Liver (tissue), 9 donors: ENCODE data around the gene HSPA12A. TPM values are rescaled to one million over a fixed set of nuclear protein-coding genes. Genes with fewer than 3 reads are reported as not detected.

Experiments
- DNase-seq: peaks from one replicate; pipeline ENCODE4 v3.0.0-alpha.2; 2017; ENCODE audit warnings: low spot score
- H3K27ac ChIP-seq, 2 donors: one replicate each; pipeline ENCODE4 v1.7.0; 2013; ENCODE audit warnings: inconsistent platforms in 2 of 2, low read length in 2 of 2, control low read depth in 1 of 2, low read depth in 1 of 2, mild to moderate bottlenecking in 1 of 2
- H3K27me3 ChIP-seq, 4 donors: one replicate each; pipeline versions ENCODE4 v1.6.1 to v1.7.0; 2013; ENCODE audit warnings: low read length in 3 of 4, inconsistent platforms in 1 of 4, mild to moderate bottlenecking in 1 of 4, moderate library complexity in 1 of 4; ENCODE audit not compliant: control insufficient read depth in 4 of 4, insufficient read depth in 4 of 4
- H3K36me3 ChIP-seq, 4 donors: one replicate each; pipeline versions ENCODE4 v1.6.1 to v1.7.0; 2013; ENCODE audit warnings: low read length in 3 of 4, mild to moderate bottlenecking in 3 of 4, low read depth in 1 of 4, moderate library complexity in 1 of 4; ENCODE audit not compliant: control insufficient read depth in 4 of 4, insufficient read depth in 3 of 4
- H3K4me1 ChIP-seq, 4 donors: one replicate each; pipeline versions ENCODE4 v1.6.1 to v1.7.0; 2013; ENCODE audit warnings: low read length in 3 of 4, mild to moderate bottlenecking in 3 of 4, moderate library complexity in 1 of 4; ENCODE audit not compliant: control insufficient read depth in 4 of 4, insufficient read depth in 4 of 4
- H3K4me3 ChIP-seq, 3 donors: one replicate each; pipeline versions ENCODE4 v1.6.1 to v1.7.0; 2013; ENCODE audit warnings: low read length in 3 of 3, control low read depth in 1 of 3, low read depth in 1 of 3, mild to moderate bottlenecking in 1 of 3
- H3K9ac ChIP-seq, 2 donors: one replicate each; pipeline ENCODE4 v1.7.0; 2013; ENCODE audit warnings: low read length in 2 of 2, mild to moderate bottlenecking in 2 of 2, moderate library complexity in 2 of 2, control low read depth in 1 of 2, low read depth in 1 of 2
- H3K9me3 ChIP-seq, 4 donors: one replicate each; pipeline versions ENCODE4 v1.6.1 to v1.7.0; 2013; ENCODE audit warnings: low read length in 3 of 4; ENCODE audit not compliant: control insufficient read depth in 4 of 4
- EGR1 ChIP-seq, 2 donors: IDR thresholded peaks; 2 replicates each; pipeline ENCODE4 v1.6.1; 2016 to 2018; ENCODE audit warnings: antibody characterized with exemption in 2 of 2, low read depth in 2 of 2
- FOXA1 ChIP-seq: IDR thresholded peaks from 2 replicates; pipeline ENCODE4 v1.6.1; 2016; ENCODE audit warnings: antibody characterized with exemption
- FOXA2 ChIP-seq: IDR thresholded peaks from 2 replicates; pipeline ENCODE4 v1.6.1; 2016; ENCODE audit warnings: antibody characterized with exemption
- GABPA ChIP-seq, 2 donors: IDR thresholded peaks in 1 of 2; conservative IDR thresholded peaks in 1 of 2; 2 replicates each; pipeline ENCODE4 v1.6.1; 2016; ENCODE audit warnings: antibody characterized with exemption in 2 of 2, mild to moderate bottlenecking in 1 of 2, moderate library complexity in 1 of 2
- HNF4A ChIP-seq, 2 donors: conservative IDR thresholded peaks; 2 replicates each; pipeline ENCODE4 v1.6.1; 2016; ENCODE audit warnings: antibody characterized with exemption in 2 of 2, mild to moderate bottlenecking in 2 of 2
- HNF4G ChIP-seq: IDR thresholded peaks from 2 replicates; pipeline ENCODE4 v1.6.1; 2016; ENCODE audit warnings: antibody characterized with exemption
- JUND ChIP-seq, 2 donors: IDR thresholded peaks; 2 replicates each; pipeline ENCODE4 v1.6.1; 2016; ENCODE audit warnings: antibody characterized with exemption in 2 of 2
- NR2F2 ChIP-seq: IDR thresholded peaks from 2 replicates; pipeline ENCODE4 v1.6.1; 2016; ENCODE audit warnings: antibody characterized with exemption
- RAD21 ChIP-seq, 2 donors: IDR thresholded peaks; 2 replicates each; pipeline ENCODE4 v1.6.1; 2016; ENCODE audit warnings: antibody characterized with exemption in 2 of 2, mild to moderate bottlenecking in 2 of 2
- RXRA ChIP-seq, 2 donors: IDR thresholded peaks; 2 replicates each; pipeline ENCODE4 v1.6.1; 2017 to 2018; ENCODE audit warnings: antibody characterized with exemption in 2 of 2, mild to moderate bottlenecking in 1 of 2
- SP1 ChIP-seq: IDR thresholded peaks from 2 replicates; pipeline ENCODE4 v1.6.1; 2018; ENCODE audit warnings: antibody characterized with exemption, mild to moderate bottlenecking
- TAF1 ChIP-seq: conservative IDR thresholded peaks from 2 replicates; pipeline ENCODE4 v1.6.1; 2016; ENCODE audit warnings: antibody characterized with exemption, mild to moderate bottlenecking
- YY1 ChIP-seq: IDR thresholded peaks from 2 replicates; pipeline ENCODE4 v1.6.1; 2016; ENCODE audit warnings: antibody characterized with exemption, mild to moderate bottlenecking
- WGBS: extraction: QIAGEN DNeasy Blood & Tissue Kit; methylation state at CpG from one replicate; pipeline ENCODE4 v1.1.7; 2013; 5-methylcytosine and 5-hydroxymethylcytosine counted together
- polyA plus RNA-seq, 2 donors: library from polyadenylated mRNA; stranded (reverse) in 1 of 2; unstranded in 1 of 2; fragments of 200-250 nt in 1 of 2; fragments of >200 nt in 1 of 2; fragmentation: Nextera tagmentation in 1 of 2; extraction: Ambion mirVana in 1 of 2; gene quantifications; one replicate each; pipeline versions ENCODE4 v1.2.1 to v1.2.3, GENCODE V29; 2013 to 2015
- total RNA-seq, 2 donors: library from RNA; depleted of rRNA; stranded (reverse); fragments of >200 nt; gene quantifications; one replicate each; pipeline ENCODE4 v1.2.3, GENCODE V29; 2014
- TF ChIP-seq, protein P1 (sequence below): fragments of 150-350 bp; IDR thresholded peaks from 2 replicates; pipeline ENCODE4 v1.5.1; 2017; ENCODE audit warnings: improper control_type of control experiment, low read depth, low read length; ENCODE audit not compliant: missing input control
- TF ChIP-seq, protein P2 (sequence below): IDR thresholded peaks from 2 replicates; pipeline ENCODE4 v1.6.1; 2016; ENCODE audit warnings: antibody characterized with exemption, mild to moderate bottlenecking
- TF ChIP-seq, protein P3 (sequence below): IDR thresholded peaks from 2 replicates; pipeline ENCODE4 v1.6.1; 2016; ENCODE audit warnings: antibody characterized with exemption
- TF ChIP-seq, protein P4 (sequence below): IDR thresholded peaks from 2 replicates; pipeline ENCODE4 v1.6.1; 2016; ENCODE audit warnings: antibody characterized with exemption
- TF ChIP-seq, protein P5 (sequence below): IDR thresholded peaks from 2 replicates; pipeline ENCODE4 v1.6.1; 2016; ENCODE audit warnings: antibody characterized with exemption
- donor health status: healthy.
- donor health status: healthy.
- donor health status: healthy.
- donor health status: healthy.
- donor health status: healthy.

Gene HSPA12A
- total and polyA plus RNA-seq, 4 donors: 1.3 to 4.5 (median 1.6) TPM

DNA sequence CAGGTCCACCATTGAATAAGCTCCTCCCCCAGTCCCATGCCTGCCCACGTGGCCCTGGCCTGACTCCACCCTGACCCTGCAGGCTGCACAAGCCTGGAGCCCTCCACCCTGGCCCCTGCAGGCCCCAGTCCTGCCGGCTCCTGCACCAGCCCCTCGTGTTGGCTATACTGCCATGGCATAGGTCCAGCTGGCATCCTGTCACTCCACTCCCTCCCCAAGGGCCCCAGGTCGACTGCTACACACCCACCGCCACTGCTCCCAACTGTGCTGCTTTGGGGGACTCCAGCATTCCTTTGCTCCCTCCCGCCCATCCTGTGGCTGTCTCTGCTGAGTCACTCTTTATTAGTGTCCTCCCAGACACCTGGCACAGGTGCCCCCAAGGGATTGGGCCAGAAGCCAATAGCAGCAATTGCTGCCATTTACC is 32.4 kb upstream of the HSPA12A start:
- H3K36me3 ChIP-seq: no peaks in the 10 kb centered on the region
- no peaks in the 10 kb centered on the region for H3K27me3 ChIP-seq
- TF ChIP-seq YY1 (no peak), GABPA (IDR thresholded peaks at IDR 0.05 in 1 of 2, conservative IDR thresholded peaks at IDR 0.05 in 1 of 2) (no peak), FOXA1 (no peak), RXRA (IDR thresholded peaks at IDR 0.05) (no peak), SP1 (no peak), RAD21 (IDR thresholded peaks at IDR 0.05) (no peak), EGR1 (IDR thresholded peaks at IDR 0.05; ENCODE audit: low read depth in 2 of 2) (no peak), TAF1 (no peak), JUND (IDR thresholded peaks at IDR 0.05) (no peak), HNF4G (no peak)
- TF ChIP-seq, protein P1, sequence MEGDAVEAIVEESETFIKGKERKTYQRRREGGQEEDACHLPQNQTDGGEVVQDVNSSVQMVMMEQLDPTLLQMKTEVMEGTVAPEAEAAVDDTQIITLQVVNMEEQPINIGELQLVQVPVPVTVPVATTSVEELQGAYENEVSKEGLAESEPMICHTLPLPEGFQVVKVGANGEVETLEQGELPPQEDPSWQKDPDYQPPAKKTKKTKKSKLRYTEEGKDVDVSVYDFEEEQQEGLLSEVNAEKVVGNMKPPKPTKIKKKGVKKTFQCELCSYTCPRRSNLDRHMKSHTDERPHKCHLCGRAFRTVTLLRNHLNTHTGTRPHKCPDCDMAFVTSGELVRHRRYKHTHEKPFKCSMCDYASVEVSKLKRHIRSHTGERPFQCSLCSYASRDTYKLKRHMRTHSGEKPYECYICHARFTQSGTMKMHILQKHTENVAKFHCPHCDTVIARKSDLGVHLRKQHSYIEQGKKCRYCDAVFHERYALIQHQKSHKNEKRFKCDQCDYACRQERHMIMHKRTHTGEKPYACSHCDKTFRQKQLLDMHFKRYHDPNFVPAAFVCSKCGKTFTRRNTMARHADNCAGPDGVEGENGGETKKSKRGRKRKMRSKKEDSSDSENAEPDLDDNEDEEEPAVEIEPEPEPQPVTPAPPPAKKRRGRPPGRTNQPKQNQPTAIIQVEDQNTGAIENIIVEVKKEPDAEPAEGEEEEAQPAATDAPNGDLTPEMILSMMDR: no peak
- TF ChIP-seq, protein P2, sequence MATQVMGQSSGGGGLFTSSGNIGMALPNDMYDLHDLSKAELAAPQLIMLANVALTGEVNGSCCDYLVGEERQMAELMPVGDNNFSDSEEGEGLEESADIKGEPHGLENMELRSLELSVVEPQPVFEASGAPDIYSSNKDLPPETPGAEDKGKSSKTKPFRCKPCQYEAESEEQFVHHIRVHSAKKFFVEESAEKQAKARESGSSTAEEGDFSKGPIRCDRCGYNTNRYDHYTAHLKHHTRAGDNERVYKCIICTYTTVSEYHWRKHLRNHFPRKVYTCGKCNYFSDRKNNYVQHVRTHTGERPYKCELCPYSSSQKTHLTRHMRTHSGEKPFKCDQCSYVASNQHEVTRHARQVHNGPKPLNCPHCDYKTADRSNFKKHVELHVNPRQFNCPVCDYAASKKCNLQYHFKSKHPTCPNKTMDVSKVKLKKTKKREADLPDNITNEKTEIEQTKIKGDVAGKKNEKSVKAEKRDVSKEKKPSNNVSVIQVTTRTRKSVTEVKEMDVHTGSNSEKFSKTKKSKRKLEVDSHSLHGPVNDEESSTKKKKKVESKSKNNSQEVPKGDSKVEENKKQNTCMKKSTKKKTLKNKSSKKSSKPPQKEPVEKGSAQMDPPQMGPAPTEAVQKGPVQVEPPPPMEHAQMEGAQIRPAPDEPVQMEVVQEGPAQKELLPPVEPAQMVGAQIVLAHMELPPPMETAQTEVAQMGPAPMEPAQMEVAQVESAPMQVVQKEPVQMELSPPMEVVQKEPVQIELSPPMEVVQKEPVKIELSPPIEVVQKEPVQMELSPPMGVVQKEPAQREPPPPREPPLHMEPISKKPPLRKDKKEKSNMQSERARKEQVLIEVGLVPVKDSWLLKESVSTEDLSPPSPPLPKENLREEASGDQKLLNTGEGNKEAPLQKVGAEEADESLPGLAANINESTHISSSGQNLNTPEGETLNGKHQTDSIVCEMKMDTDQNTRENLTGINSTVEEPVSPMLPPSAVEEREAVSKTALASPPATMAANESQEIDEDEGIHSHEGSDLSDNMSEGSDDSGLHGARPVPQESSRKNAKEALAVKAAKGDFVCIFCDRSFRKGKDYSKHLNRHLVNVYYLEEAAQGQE: no peak
- TF ChIP-seq, protein P3, sequence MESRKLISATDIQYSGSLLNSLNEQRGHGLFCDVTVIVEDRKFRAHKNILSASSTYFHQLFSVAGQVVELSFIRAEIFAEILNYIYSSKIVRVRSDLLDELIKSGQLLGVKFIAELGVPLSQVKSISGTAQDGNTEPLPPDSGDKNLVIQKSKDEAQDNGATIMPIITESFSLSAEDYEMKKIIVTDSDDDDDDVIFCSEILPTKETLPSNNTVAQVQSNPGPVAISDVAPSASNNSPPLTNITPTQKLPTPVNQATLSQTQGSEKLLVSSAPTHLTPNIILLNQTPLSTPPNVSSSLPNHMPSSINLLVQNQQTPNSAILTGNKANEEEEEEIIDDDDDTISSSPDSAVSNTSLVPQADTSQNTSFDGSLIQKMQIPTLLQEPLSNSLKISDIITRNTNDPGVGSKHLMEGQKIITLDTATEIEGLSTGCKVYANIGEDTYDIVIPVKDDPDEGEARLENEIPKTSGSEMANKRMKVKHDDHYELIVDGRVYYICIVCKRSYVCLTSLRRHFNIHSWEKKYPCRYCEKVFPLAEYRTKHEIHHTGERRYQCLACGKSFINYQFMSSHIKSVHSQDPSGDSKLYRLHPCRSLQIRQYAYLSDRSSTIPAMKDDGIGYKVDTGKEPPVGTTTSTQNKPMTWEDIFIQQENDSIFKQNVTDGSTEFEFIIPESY: no peak
- no peaks in the 10 kb centered on the region for H3K9me3 ChIP-seq
- no peak overlapping the region for H3K4me3 ChIP-seq
- DNase-seq: no peak
- H3K4me1 ChIP-seq: no peaks in the 10 kb centered on the region
- WGBS: 59% methylated on average over 6 of the region's 6 CpGs
- no peak overlapping the region for H3K27ac ChIP-seq
- H3K9ac ChIP-seq: no peak overlapping the region

DNA sequence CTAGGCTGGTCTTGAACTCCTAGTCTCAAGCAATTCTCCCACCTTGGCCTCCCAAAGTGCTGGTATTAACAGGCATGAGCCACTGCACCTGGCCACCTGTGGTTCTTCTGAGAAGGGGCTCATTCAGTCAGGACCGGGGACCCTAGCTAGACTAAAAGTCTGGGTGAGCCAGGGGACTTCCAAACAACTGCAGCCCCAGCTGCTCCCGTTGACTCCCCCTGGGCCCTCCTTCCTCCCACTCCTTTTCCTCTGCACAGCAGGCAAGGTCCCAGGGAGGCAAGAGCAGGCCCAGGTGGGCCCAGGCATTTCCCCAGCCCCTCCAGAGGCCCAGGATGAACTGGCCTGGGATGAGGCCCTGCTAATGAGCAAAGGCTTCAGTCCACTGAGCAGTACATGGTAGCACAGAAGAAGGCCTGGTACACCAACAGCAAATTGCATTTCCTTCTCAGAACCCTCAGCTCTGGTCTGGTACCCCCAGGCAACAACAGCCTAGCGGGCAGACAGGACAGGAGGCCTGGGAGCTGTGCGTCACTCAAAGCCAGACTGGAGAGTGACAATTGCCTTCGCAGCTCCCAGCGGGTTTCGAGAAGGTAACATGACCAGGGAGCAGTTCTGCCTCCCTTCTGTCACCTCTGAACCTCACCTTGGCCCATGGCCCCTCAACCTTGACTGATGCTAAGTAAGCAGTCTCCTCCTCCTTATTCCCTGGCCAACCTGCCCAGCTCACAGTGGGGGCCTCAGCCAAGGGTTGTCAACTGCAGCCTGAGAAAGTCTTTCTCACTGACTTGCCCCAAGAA is 30.7 kb upstream of the HSPA12A start:
- Histone ChIP-seq H3K4me1 (no peaks in the 10 kb centered on the region), H3K27ac (no peak overlapping the region), H3K4me3 (no peak overlapping the region), H3K9ac (no peak overlapping the region), H3K27me3 (no peaks in the 10 kb centered on the region), H3K9me3 (no peaks in the 10 kb centered on the region), H3K36me3 (no peaks in the 10 kb centered on the region)
- 96% methylated on average over 7 of the region's 7 CpGs for WGBS
- no peak for DNase-seq
- TF ChIP-seq, protein P4, sequence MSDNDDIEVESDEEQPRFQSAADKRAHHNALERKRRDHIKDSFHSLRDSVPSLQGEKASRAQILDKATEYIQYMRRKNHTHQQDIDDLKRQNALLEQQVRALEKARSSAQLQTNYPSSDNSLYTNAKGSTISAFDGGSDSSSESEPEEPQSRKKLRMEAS: no peak
- TF ChIP-seq YY1 (no peak), NR2F2 (no peak), HNF4G (no peak), HNF4A (conservative IDR thresholded peaks at IDR 0.05) (no peak), FOXA1 (no peak), RXRA (IDR thresholded peaks at IDR 0.05) (no peak), RAD21 (IDR thresholded peaks at IDR 0.05) (no peak), FOXA2 (no peak), JUND (IDR thresholded peaks at IDR 0.05) (no peak)
- TF ChIP-seq, protein P2: no peak
- TF ChIP-seq, protein P5, sequence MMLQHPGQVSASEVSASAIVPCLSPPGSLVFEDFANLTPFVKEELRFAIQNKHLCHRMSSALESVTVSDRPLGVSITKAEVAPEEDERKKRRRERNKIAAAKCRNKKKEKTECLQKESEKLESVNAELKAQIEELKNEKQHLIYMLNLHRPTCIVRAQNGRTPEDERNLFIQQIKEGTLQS: no peak
